GM12878 (cell line): ENCODE results near the gene SFT2D1. TPM values are rescaled to one million over a fixed set of nuclear protein-coding genes. Genes with fewer than 3 reads are reported as not detected.

Source experiments
- ASH2L ChIP-seq: fragments of 300-600, 200-600 bp; sonication (generic); IDR thresholded peaks from 2 replicates; pipeline ENCODE4 v1.6.1; 2017; ENCODE audit warnings: low read depth, mild to moderate bottlenecking, borderline replicate concordance
- BCL3 ChIP-seq: IDR thresholded peaks from 2 replicates; pipeline ENCODE4 v1.6.1; 2011; ENCODE audit warnings: borderline replicate concordance, low read depth, mild to moderate bottlenecking, moderate library complexity, low read length; ENCODE audit not compliant: insufficient read depth, poor library complexity, severe bottlenecking
- CEBPB ChIP-seq, 2 experiments: fragments of 150-350 bp in 1 of 2; IDR thresholded peaks; 2 replicates each; pipeline ENCODE4 v1.6.1; 2012 to 2014; ENCODE audit warnings: low read depth in 2 of 2, low read length in 2 of 2, borderline replicate concordance in 1 of 2, inconsistent platforms in 1 of 2
- E2F8 ChIP-seq: fragments of 450-650 bp; IDR thresholded peaks from 2 replicates; pipeline ENCODE4 v1.6.1; 2018; ENCODE audit warnings: mild to moderate bottlenecking, low read depth, moderate library complexity; ENCODE audit not compliant: partially characterized antibody
- ELK1 ChIP-seq: IDR thresholded peaks from 2 replicates; pipeline ENCODE4 v1.6.1; 2012; ENCODE audit warnings: low read depth, low read length, improper control_type of control experiment
- HCFC1 ChIP-seq: fragments of 150-350 bp; IDR thresholded peaks from 2 replicates; pipeline ENCODE4 v1.6.1; 2014; ENCODE audit warnings: low read length
- PBX3 ChIP-seq: IDR thresholded peaks from 2 replicates; pipeline ENCODE4 v1.6.1; 2011; ENCODE audit warnings: mild to moderate bottlenecking, low read depth, low read length, moderate library complexity; ENCODE audit not compliant: insufficient replicate concordance
- POLR2AphosphoS2 ChIP-seq: IDR thresholded peaks from 2 replicates; pipeline ENCODE4 v1.6.1; 2011; ENCODE audit warnings: low read depth, mild to moderate bottlenecking, low read length, improper control_type of control experiment, moderate library complexity
- RBBP5 ChIP-seq: fragments of 200-600 bp; sonication (generic); conservative IDR thresholded peaks from 2 replicates; pipeline ENCODE4 v1.6.1; 2016
- RELA ChIP-seq: fragments of 450-650 bp; IDR thresholded peaks from 2 replicates; pipeline ENCODE4 v1.8.0; 2014; ENCODE audit warnings: borderline replicate concordance; ENCODE audit not compliant: partially characterized antibody
- SMARCA5 ChIP-seq: fragments of 450-650 bp; IDR thresholded peaks from 2 replicates; pipeline ENCODE4 v1.6.1; 2017; ENCODE audit warnings: mild to moderate bottlenecking
- YBX1 ChIP-seq: fragments of 450-650 bp; IDR thresholded peaks from 2 replicates; pipeline ENCODE4 v1.6.1; 2016; ENCODE audit warnings: antibody characterized with exemption
- ZNF384 ChIP-seq: IDR thresholded peaks from 2 replicates; pipeline ENCODE4 v1.6.1; 2012; ENCODE audit warnings: low read depth, mild to moderate bottlenecking, low read length, improper control_type of control experiment, borderline replicate concordance
- ZNF687 ChIP-seq: fragments of 450-650 bp; IDR thresholded peaks from 2 replicates; pipeline ENCODE4 v1.6.1; 2017; ENCODE audit warnings: mild to moderate bottlenecking, moderate library complexity
- polyA plus RNA-seq, 11 experiments: library from polyadenylated mRNA; depleted of rRNA in 4 of 11; unstranded in 6 of 11; stranded (reverse) in 5 of 11; fragments of >200 nt; fragmentation: Nextera tagmentation in 4 of 11; fragmentation: Illumina TruSeq in 1 of 11; extraction: Ambion mirVana in 4 of 11; extraction: Trizol in 1 of 11; gene quantifications; 1 replicate in 1 of 11; 2 replicates in 10 of 11; pipeline versions ENCODE4 v1.2.1 to v1.2.3, GENCODE V29; 2011 to 2016; ENCODE audit warnings: inconsistent platforms in 2 of 11, missing spikeins in 2 of 11, low read depth in 1 of 11
- total RNA-seq, 4 experiments: library from RNA; depleted of rRNA in 3 of 4; stranded (reverse); fragments of >200 nt in 3 of 4; fragmentation: Illumina TruSeq in 1 of 4; extraction: Trizol in 1 of 4; gene quantifications; 2 replicates each; pipeline versions ENCODE4 v1.2.1 to v1.2.3, GENCODE V29; 2013 to 2021

SFT2D1 gene
- total and polyA plus RNA-seq, 10 of the 15 experiments (the other 5 are each of a cell fraction or from before 2014, with no cell fraction given): 69.5 to 281 (median 124) TPM

- TF ChIP-seq BCL3 (no peak), CEBPB (IDR thresholded peaks at IDR 0.05; ENCODE audit: borderline replicate concordance in 1 of 2, low read depth in 2 of 2, low read length in 2 of 2) (no peak), ZNF384 (no peak), YBX1 (no peak), SMARCA5 (no peak), E2F8 (no peak), ELK1 (no peak), ASH2L (no peak), RBBP5 (no peak), HCFC1 (no peak), ZNF687 (no peak), POLR2AphosphoS2 (no peak), PBX3 (no peak), RELA (no peak)
- TF ChIP-seq, all 136 proteins: peak for 0
Observed at GRCh38 chr6:166360243-166361076, 18.1 kb upstream of the SFT2D1 start (continued).
